ENCODE measurements around the gene ZNF593.

DNA sequence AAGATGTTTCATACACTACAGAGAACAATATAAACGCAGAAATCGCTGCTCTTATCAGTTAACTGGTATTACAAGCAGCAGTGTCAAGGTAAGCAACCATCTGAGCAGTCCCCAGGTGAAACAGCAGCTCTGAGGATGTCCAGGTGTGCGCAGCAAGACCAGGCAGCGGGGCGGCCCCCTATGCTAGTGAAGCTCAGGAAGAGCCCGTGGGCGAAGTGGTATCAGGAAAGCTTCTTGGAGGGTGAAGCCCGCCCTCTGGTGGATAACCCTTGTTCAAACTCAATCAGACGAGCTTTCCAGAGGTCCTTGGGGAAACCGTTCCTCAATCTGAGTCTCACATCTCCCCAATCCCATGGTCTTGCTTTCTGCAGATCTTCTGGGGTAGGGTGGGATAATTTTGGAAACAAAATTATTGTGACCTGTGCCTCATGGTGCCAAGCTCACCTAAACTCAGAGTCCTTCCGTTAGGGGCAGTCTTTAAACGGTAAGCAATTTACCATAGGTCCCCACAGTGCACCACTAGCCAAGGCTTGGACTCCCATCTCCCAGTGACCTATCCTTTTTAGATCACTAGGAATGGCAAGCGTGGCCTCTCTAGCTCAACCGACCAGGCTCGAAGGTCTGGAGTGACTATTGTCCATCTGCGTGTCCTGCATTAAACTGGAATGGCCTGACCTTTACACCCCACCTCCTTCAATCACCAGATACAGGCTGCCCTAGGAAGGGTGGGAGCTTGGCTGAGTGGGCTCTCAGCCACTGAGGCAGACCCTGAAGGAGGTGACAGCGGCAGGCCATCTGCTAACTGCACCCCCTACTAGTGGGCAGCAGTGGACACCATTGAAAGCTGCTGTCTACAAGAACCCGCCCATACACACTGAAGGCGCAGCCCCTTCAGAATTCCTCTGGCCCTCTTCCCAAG, 24.4 kb upstream of the ZNF593 start:
- TF ChIP-seq, protein P1, sequence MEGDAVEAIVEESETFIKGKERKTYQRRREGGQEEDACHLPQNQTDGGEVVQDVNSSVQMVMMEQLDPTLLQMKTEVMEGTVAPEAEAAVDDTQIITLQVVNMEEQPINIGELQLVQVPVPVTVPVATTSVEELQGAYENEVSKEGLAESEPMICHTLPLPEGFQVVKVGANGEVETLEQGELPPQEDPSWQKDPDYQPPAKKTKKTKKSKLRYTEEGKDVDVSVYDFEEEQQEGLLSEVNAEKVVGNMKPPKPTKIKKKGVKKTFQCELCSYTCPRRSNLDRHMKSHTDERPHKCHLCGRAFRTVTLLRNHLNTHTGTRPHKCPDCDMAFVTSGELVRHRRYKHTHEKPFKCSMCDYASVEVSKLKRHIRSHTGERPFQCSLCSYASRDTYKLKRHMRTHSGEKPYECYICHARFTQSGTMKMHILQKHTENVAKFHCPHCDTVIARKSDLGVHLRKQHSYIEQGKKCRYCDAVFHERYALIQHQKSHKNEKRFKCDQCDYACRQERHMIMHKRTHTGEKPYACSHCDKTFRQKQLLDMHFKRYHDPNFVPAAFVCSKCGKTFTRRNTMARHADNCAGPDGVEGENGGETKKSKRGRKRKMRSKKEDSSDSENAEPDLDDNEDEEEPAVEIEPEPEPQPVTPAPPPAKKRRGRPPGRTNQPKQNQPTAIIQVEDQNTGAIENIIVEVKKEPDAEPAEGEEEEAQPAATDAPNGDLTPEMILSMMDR (IDR thresholded peaks at IDR 0.05): peak in 5 of 7 experiments; percentile 61 to 86 (median 76)
- no peak for TF ChIP-seq EP300 (IDR thresholded peaks at IDR 0.05)
- TF ChIP-seq POLR2A (IDR thresholded peaks at IDR 0.05): no peak

Measured in stomach (tissue), 4 donors.